GM12878 (cell line): Measurements from ENCODE around the gene CARS2. TPM values are rescaled to one million over a fixed set of nuclear protein-coding genes. Genes with fewer than 3 reads are reported as not detected.
A peak's percentile ranks its signal among the peaks of the same experiment; 100 is the strongest.
"Not testable (repeated sequence)": the region's sequence is repeated elsewhere in the genome, so short reads cannot be mapped to it uniquely, and the experiment has no call there.

Source experiments
- ATAC-seq: fragments of 200-7000 bp; cut with Tn5 transposase; 3 replicates; pipeline ENCODE4 v1.9.1; 2020; ENCODE audit warnings: mild to moderate bottlenecking, moderate library complexity
- BruUV-seq: library from RNA; stranded (reverse); fragments of 400-500 nt; replicated peaks from 2 replicates; lab custom pipeline; 2021; lab: Mats Ljungman, UMichigan
- CTCF ChIA-PET: fragments of 300-600 bp; sonication (Branson Sonifier 250); formaldehyde crosslinking; extraction: SDS; loops from one replicate; lab custom pipeline; 2021; ENCODE audit warnings: inconsistent platforms; lab: Yijun Ruan, JAX
- POLR2A ChIA-PET: fragments of 350-600 bp; formaldehyde crosslinking; extraction: SDS; loops from one replicate; lab custom pipeline; 2021; ENCODE audit warnings: inconsistent platforms; lab: Charles Lee
- RAD21 ChIA-PET: fragments of 300-600 bp; sonication (Branson Sonifier 250); formaldehyde crosslinking; loops from one replicate; lab custom pipeline; 2023; ENCODE audit warnings: antibody characterized with exemption; ENCODE audit not compliant: unreplicated experiment; lab: Charles Lee
- SMC1A ChIA-PET: fragments of 300-600 bp; sonication (Branson Sonifier 250); formaldehyde crosslinking; loops from one replicate; lab custom pipeline; 2023; ENCODE audit not compliant: unreplicated experiment, uncharacterized antibody; lab: Charles Lee
- DNase-seq: peaks from one replicate; pipeline ENCODE4 v3.0.0-alpha.2; 2011; ENCODE audit warnings: low read depth, low spot score
- FAIRE-seq: peaks from 3 replicates; lab custom pipeline; 2011; peaks lifted over from hg19 to GRCh38; lab: Jason Lieb, UNC
- H2AFZ ChIP-seq: 2 replicates; pipeline ENCODE4 v1.6.0; 2011; ENCODE audit warnings: low read depth, low read length, control low read depth; ENCODE audit not compliant: control insufficient read depth
- H3K27ac ChIP-seq: 2 replicates; pipeline ENCODE4 v1.5.1; 2011; ENCODE audit warnings: control low read depth; ENCODE audit not compliant: control insufficient read depth, insufficient read depth
- H3K27me3 ChIP-seq, 2 experiments: replicated peaks in 1 of 2; 2 replicates each; pipeline versions ENCODE4 v1.6.0 to v1.6.1; 2011; ENCODE audit warnings: low read length in 1 of 2; ENCODE audit not compliant: control insufficient read depth in 2 of 2, insufficient read depth in 2 of 2
- H3K36me3 ChIP-seq, 2 experiments: 2 replicates each; pipeline ENCODE4 v1.5.1; 2011; ENCODE audit warnings: low read length in 1 of 2; ENCODE audit not compliant: control insufficient read depth in 2 of 2, insufficient read depth in 2 of 2
- H3K4me1 ChIP-seq: 2 replicates; pipeline ENCODE4 v1.6.1; 2011; ENCODE audit warnings: mild to moderate bottlenecking, low read length, moderate library complexity, mixed read lengths; ENCODE audit not compliant: control insufficient read depth, insufficient read depth
- H3K4me2 ChIP-seq: 2 replicates; pipeline ENCODE4 v1.6.0; 2011; ENCODE audit warnings: control low read depth; ENCODE audit not compliant: control insufficient read depth, insufficient read depth
- H3K4me3 ChIP-seq: fragments of 200-600 bp; sonication (generic); 2 replicates; pipeline ENCODE4 v1.5.1; 2016
- H3K79me2 ChIP-seq: 2 replicates; pipeline ENCODE4 v1.6.0; 2011; ENCODE audit warnings: low read length; ENCODE audit not compliant: control insufficient read depth, insufficient read depth
- H3K9ac ChIP-seq: 2 replicates; pipeline ENCODE4 v1.8.0; 2011; ENCODE audit warnings: low read length, control low read depth, mixed read lengths; ENCODE audit not compliant: control insufficient read depth, insufficient read depth
- H3K9me3 ChIP-seq: replicated peaks from 3 replicates; pipeline ENCODE4 v1.5.1; 2011; ENCODE audit warnings: mild to moderate bottlenecking, low read length; ENCODE audit not compliant: control insufficient read depth, insufficient read depth
- H4K20me1 ChIP-seq: 2 replicates; pipeline ENCODE4 v1.6.0; 2011; ENCODE audit not compliant: control insufficient read depth, insufficient read depth
- JUNB ChIP-seq: IDR thresholded peaks from 2 replicates; pipeline ENCODE4 v1.6.1; 2016; ENCODE audit warnings: antibody characterized with exemption, mild to moderate bottlenecking
- YBX1 ChIP-seq: fragments of 450-650 bp; IDR thresholded peaks from 2 replicates; pipeline ENCODE4 v1.6.1; 2016; ENCODE audit warnings: antibody characterized with exemption
- WGBS: methylation state at CpG from one replicate; pipeline ENCODE4 v1.1.6; 2016; ENCODE audit warnings: low lambda C conversion rate; ENCODE audit not compliant: insufficient replicate concordance, insufficient coverage; ENCODE audit errors: missing lambda C conversion rate; 5-methylcytosine and 5-hydroxymethylcytosine counted together
- in situ Hi-C: fragments of 300-500 bp; cut with MboI; formaldehyde crosslinking; loops from 9 replicates; pipeline ENCODE4 v1.14.3; 2018; ENCODE audit warnings: mixed read lengths
- intact Hi-C: fragments of 100-400 bp; cut with micrococcal nuclease; formaldehyde crosslinking; loops from one replicate; pipeline ENCODE4 v1.14.2; 2022; ENCODE audit not compliant: unreplicated experiment
- polyA plus RNA-seq, 11 experiments: library from polyadenylated mRNA; depleted of rRNA in 4 of 11; unstranded in 6 of 11; stranded (reverse) in 5 of 11; fragments of >200 nt; fragmentation: Nextera tagmentation in 4 of 11; fragmentation: Illumina TruSeq in 1 of 11; extraction: Ambion mirVana in 4 of 11; extraction: Trizol in 1 of 11; gene quantifications; 1 replicate in 1 of 11; 2 replicates in 10 of 11; pipeline versions ENCODE4 v1.2.1 to v1.2.3, GENCODE V29; 2011 to 2016; ENCODE audit warnings: inconsistent platforms in 2 of 11, missing spikeins in 2 of 11, low read depth in 1 of 11
- total RNA-seq, 4 experiments: library from RNA; depleted of rRNA in 3 of 4; stranded (reverse); fragments of >200 nt in 3 of 4; fragmentation: Illumina TruSeq in 1 of 4; extraction: Trizol in 1 of 4; gene quantifications; 2 replicates each; pipeline versions ENCODE4 v1.2.1 to v1.2.3, GENCODE V29; 2013 to 2021

CARS2 gene
- total and polyA plus RNA-seq, 10 of the 15 experiments (the other 5 are each of a cell fraction or from before 2014, with no cell fraction given), result 4.2 to 101 (median 61.5) TPM

- ChIA-PET CTCF (no interaction called here), SMC1A (interaction anchor here (1.0 to 1.7 kb wide), 4 partner anchors 11 to 100 kb away, joined by 3 to 9 read pairs (median 3); no protein-coding TSS in a partner anchor), POLR2A (interaction anchor here (1.0 to 1.7 kb wide), 3 partner anchors 9 to 11 kb away, joined by 3 to 4 read pairs (median 4); no protein-coding TSS in a partner anchor), RAD21 (interaction anchor here (1.6 kb wide), 1 partner anchor 14 kb away, joined by 8 read pairs; no protein-coding TSS in a partner anchor)
- 12% methylated on average over 3 of the region's 3 CpGs for whole genome bisulfite sequencing
- Histone ChIP-seq H2AFZ (peak overlapping the region; percentile 79), H3K4me1 (peaks cover 18% of the 10 kb centered on the region), H3K9me3 (no peaks in the 10 kb centered on the region), H3K4me2 (peak overlapping the region; percentile 7; the same call in 1 of the 2 replicates), H3K4me3 (no peak overlapping the region), H3K79me2 (no peaks in the 10 kb centered on the region), H3K27ac (peak overlapping the region; percentile 61; the same call in 1 of the 2 replicates), H4K20me1 (no peaks in the 10 kb centered on the region), H3K9ac (no peak overlapping the region), H3K36me3 (no peaks in the 10 kb centered on the region), H3K27me3 (no peaks in the 10 kb centered on the region)
- ATAC-seq (peak; percentile 43), FAIRE-seq (no peak), DNase-seq (no peak)
- in situ Hi-C loops (no loop called here), intact Hi-C loops (no loop called here)
- no TSS peak for BruUV-seq
- TF ChIP-seq YBX1 (no peak), JUNB (peak; percentile 45)
Observed at GRCh38 chr13:110607675-110608224, 98.2 kb downstream of the CARS2 start.

- H3K27me3 ChIP-seq, H3K4me3 ChIP-seq, RAD21 ChIA-PET, H3K79me2 ChIP-seq, H3K9me3 ChIP-seq, H3K9ac ChIP-seq, H2AFZ ChIP-seq, intact Hi-C loops, H4K20me1 ChIP-seq, FAIRE-seq, SMC1A ChIA-PET, ATAC-seq, H3K27ac ChIP-seq, in situ Hi-C loops, POLR2A ChIA-PET, BruUV-seq, CTCF ChIA-PET, H3K4me2 ChIP-seq, DNase-seq, H3K36me3 ChIP-seq: not testable (repeated sequence)
- peaks cover 12% of the 10 kb centered on the region for H3K4me1 ChIP-seq
- WGBS, result 88% methylated on average over 9 of the region's 33 CpGs
Observed at GRCh38 chr13:110606281-110606680, 99.6 kb downstream of the CARS2 start.
